HL-60 (cell line): ENCODE measurements around the gene HDAC9.

Source experiments
- DNase-seq, 2 experiments: peaks; one replicate each; pipeline ENCODE4 v3.0.0-alpha.2; 2010 to 2020; ENCODE audit warnings: low read depth in 1 of 2, low spot score in 1 of 2
- H3K27ac ChIP-seq: fragments of 250-450 bp; sonication (Bioruptor Pico); replicated peaks from 2 replicates; pipeline ENCODE4 v1.5.1; 2020; ENCODE audit warnings: mild to moderate bottlenecking, moderate library complexity
- H3K27me3 ChIP-seq: fragments of 250-450 bp; sonication (Bioruptor Pico); 2 replicates; pipeline ENCODE4 v1.5.1; 2021; ENCODE audit warnings: mild to moderate bottlenecking, moderate library complexity; ENCODE audit not compliant: insufficient read depth, poor library complexity, severe bottlenecking
- H3K4me3 ChIP-seq: replicated peaks from 2 replicates; pipeline ENCODE4 v1.5.1; 2011; ENCODE audit warnings: mild to moderate bottlenecking, control low read depth, low read length; ENCODE audit not compliant: insufficient read depth
- CTCF ChIP-seq: IDR thresholded peaks from one replicate; pipeline ENCODE4 v1.5.1; 2011; ENCODE audit warnings: low read length, control low read depth, inconsistent platforms; ENCODE audit not compliant: insufficient read depth
- GABPA ChIP-seq: IDR thresholded peaks from 2 replicates; pipeline ENCODE4 v1.6.1; 2012; ENCODE audit warnings: low read depth
- POLR2AphosphoS5 ChIP-seq: IDR thresholded peaks from 2 replicates; pipeline ENCODE4 v1.6.1; 2012; ENCODE audit warnings: low read depth
- REST ChIP-seq: IDR thresholded peaks from 2 replicates; pipeline ENCODE4 v1.6.1; 2012; ENCODE audit warnings: low read depth; ENCODE audit not compliant: insufficient replicate concordance
- SPI1 ChIP-seq: IDR thresholded peaks from 2 replicates; pipeline ENCODE4 v1.6.1; 2012; ENCODE audit warnings: low read depth, mild to moderate bottlenecking, borderline replicate concordance

The HDAC9 gene

GRCh38 chr7:18777314-18777713 lies 281.8 kb downstream of the HDAC9 start:
- H3K4me3 ChIP-seq: no peak overlapping the region
- no peaks in the 10 kb centered on the region for H3K27me3 ChIP-seq
- no peak for TF ChIP-seq SPI1
- no peak for TF ChIP-seq POLR2AphosphoS5
- no peak for TF ChIP-seq REST
- no peak for TF ChIP-seq CTCF
- TF ChIP-seq GABPA: no peak
- no peak overlapping the region for H3K27ac ChIP-seq
- DNase-seq: no peak

GRCh38 chr7:18778594-18778993 lies 283.0 kb downstream of the HDAC9 start:
- TF ChIP-seq SPI1: no peak
- no peak for TF ChIP-seq POLR2AphosphoS5
- no peak for TF ChIP-seq CTCF
- no peak for TF ChIP-seq GABPA
- no peak for TF ChIP-seq REST
- no peaks in the 10 kb centered on the region for H3K27me3 ChIP-seq
- no peak overlapping the region for H3K27ac ChIP-seq
- no peak for DNase-seq
- no peak overlapping the region for H3K4me3 ChIP-seq

- DNase-seq: no peak
- Histone ChIP-seq H3K27ac (no peak overlapping the region), H3K27me3 (no peaks in the 10 kb centered on the region), H3K4me3 (no peak overlapping the region)
- TF ChIP-seq GABPA (no peak), POLR2AphosphoS5 (no peak)
Measured at GRCh38 chr7:18780266-18780665, 284.7 kb downstream of the HDAC9 start.

- no peak for TF ChIP-seq POLR2AphosphoS5
- no peak for TF ChIP-seq SPI1
- no peak for TF ChIP-seq REST
- TF ChIP-seq CTCF: no peak
- TF ChIP-seq GABPA: no peak
- Histone ChIP-seq H3K27ac (no peak overlapping the region), H3K4me3 (no peak overlapping the region), H3K27me3 (no peaks in the 10 kb centered on the region)
- no peak for DNase-seq
Measured at GRCh38 chr7:18780938-18781337, 285.4 kb downstream of the HDAC9 start.
